PC-9 (cell line): ENCODE results near the gene VN1R5. TPM values are rescaled to one million over a fixed set of nuclear protein-coding genes. Genes with fewer than 3 reads are reported as not detected.

Source experiments
- BruUV-seq: library from RNA; stranded (reverse); fragments of 400-500 nt; replicated peaks from 2 replicates; lab custom pipeline; 2021; lab: Mats Ljungman, UMichigan
- CTCF ChIA-PET: fragments of 300-600 bp; sonication (Branson Sonifier 250); formaldehyde crosslinking; loops from one replicate; lab custom pipeline; 2022; ENCODE audit warnings: antibody characterized with exemption; lab: Charles Lee
- POLR2A ChIA-PET: fragments of 300-600 bp; sonication (Branson Sonifier 250); formaldehyde crosslinking; loops from one replicate; lab custom pipeline; 2022; ENCODE audit warnings: antibody characterized with exemption; ENCODE audit not compliant: unreplicated experiment; lab: Charles Lee
- DNase-seq, 2 experiments: peaks; one replicate each; pipeline versions ENCODE4 v3.0.0 to v3.0.0-alpha.2; 2015 to 2022; ENCODE audit warnings: mixed read lengths in 1 of 2
- H2AFZ ChIP-seq: fragments of 200-600 bp; sonication (generic); 2 replicates; pipeline ENCODE4 v1.8.1; 2017; ENCODE audit warnings: antibody characterized with exemption
- H3F3A ChIP-seq: fragments of 200-600 bp; sonication (generic); 2 replicates; pipeline ENCODE4 v1.8.1; 2017; ENCODE audit warnings: antibody characterized with exemption, mild to moderate bottlenecking, low read depth; ENCODE audit not compliant: insufficient read depth
- H3K27ac ChIP-seq: fragments of 200-600 bp; sonication (generic); 2 replicates; pipeline ENCODE4 v1.6.1; 2016; ENCODE audit warnings: mixed run types
- H3K27me3 ChIP-seq: fragments of 200-600 bp; sonication (generic); 2 replicates; pipeline ENCODE4 v1.6.1; 2016; ENCODE audit warnings: low read depth, mixed run types; ENCODE audit not compliant: insufficient read depth
- H3K36me3 ChIP-seq: fragments of 200-600 bp; sonication (generic); 2 replicates; pipeline ENCODE4 v1.6.1; 2016; ENCODE audit warnings: low read depth, mixed run types
- H3K4me1 ChIP-seq: fragments of 200-600 bp; sonication (generic); replicated peaks from 2 replicates; pipeline ENCODE4 v1.6.1; 2016; ENCODE audit warnings: mixed run types; ENCODE audit not compliant: insufficient read depth
- H3K4me2 ChIP-seq: fragments of 200-600 bp; sonication (generic); 2 replicates; pipeline ENCODE4 v1.6.1; 2017; ENCODE audit warnings: mixed run types
- H3K4me3 ChIP-seq: fragments of 200-600 bp; sonication (generic); 2 replicates; pipeline ENCODE4 v1.6.1; 2016; ENCODE audit warnings: mixed run types
- H3K79me2 ChIP-seq: fragments of 200-600 bp; sonication (generic); 2 replicates; pipeline ENCODE4 v1.6.1; 2017; ENCODE audit warnings: low read depth, mixed run types
- H3K9me2 ChIP-seq: fragments of 200-600 bp; sonication (generic); 2 replicates; pipeline ENCODE4 v1.8.1; 2017; ENCODE audit warnings: mild to moderate bottlenecking; ENCODE audit not compliant: insufficient read depth
- H3K9me3 ChIP-seq: fragments of 200-600 bp; sonication (generic); 2 replicates; pipeline ENCODE4 v1.8.1; 2016; ENCODE audit warnings: low read depth; ENCODE audit not compliant: insufficient read depth
- H4K20me1 ChIP-seq: fragments of 200-600 bp; sonication (generic); 2 replicates; pipeline ENCODE4 v1.8.1; 2017; ENCODE audit not compliant: insufficient read depth
- EZH2 ChIP-seq: fragments of 200-600 bp; sonication (generic); IDR thresholded peaks from 2 replicates; pipeline ENCODE4 v1.8.0; 2017; ENCODE audit warnings: antibody characterized with exemption, low read depth
- intact Hi-C: fragments of 100-400 bp; cut with micrococcal nuclease; formaldehyde crosslinking; loops from one replicate; pipeline ENCODE4 v1.10.0; 2022; ENCODE audit not compliant: unreplicated experiment
- total RNA-seq: library from RNA; stranded (reverse); gene quantifications from 2 replicates; pipeline ENCODE4 v1.2.3, GENCODE V29; 2021
- TF ChIP-seq, protein P1 (sequence below): fragments of 200-600 bp; sonication (generic); conservative IDR thresholded peaks from 2 replicates; pipeline ENCODE4 v1.6.1; 2017; ENCODE audit warnings: mixed run types, antibody characterized with exemption, mild to moderate bottlenecking, moderate library complexity

The VN1R5 gene
- total RNA-seq, 1 experiment from 2014 or later = not detected

DNA sequence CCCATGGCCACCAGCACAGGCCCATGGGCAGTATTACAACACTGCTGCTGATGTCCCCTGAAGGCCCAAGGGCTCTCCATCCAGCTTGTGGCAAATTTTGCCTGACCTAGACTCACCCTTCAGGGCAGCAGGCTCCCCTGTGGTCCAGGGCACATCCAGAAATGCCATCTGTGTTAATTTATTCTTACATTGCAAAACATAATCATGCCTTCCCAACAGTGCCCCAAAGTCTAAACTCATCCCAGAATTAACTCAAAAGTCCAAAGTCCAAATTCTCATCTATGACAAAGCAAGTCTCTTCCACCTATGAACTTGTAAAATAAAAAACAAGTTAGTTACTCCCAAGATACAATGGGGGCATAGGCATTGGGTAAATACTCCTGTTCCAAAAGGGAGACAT, 13.3 kb downstream of the VN1R5 start:
- Histone ChIP-seq H3K9me3 (no peaks in the 10 kb centered on the region), H3K4me1 (no peaks in the 10 kb centered on the region), H3K27me3 (no peaks in the 10 kb centered on the region), H3K27ac (no peak overlapping the region), H3K36me3 (no peaks in the 10 kb centered on the region), H3K9me2 (no peaks in the 10 kb centered on the region; the same call in 1 of the 2 replicates), H2AFZ (no peak overlapping the region), H3K4me3 (no peak overlapping the region), H3K79me2 (no peaks in the 10 kb centered on the region), H4K20me1 (no peaks in the 10 kb centered on the region), H3F3A (no peaks in the 10 kb centered on the region), H3K4me2 (no peak overlapping the region)
- ChIA-PET POLR2A (interaction anchor here (0.6 kb wide), 1 partner anchor 1984 kb away, joined by 4 read pairs; no protein-coding TSS in a partner anchor), CTCF (no interaction called here)
- TF ChIP-seq, protein P1, sequence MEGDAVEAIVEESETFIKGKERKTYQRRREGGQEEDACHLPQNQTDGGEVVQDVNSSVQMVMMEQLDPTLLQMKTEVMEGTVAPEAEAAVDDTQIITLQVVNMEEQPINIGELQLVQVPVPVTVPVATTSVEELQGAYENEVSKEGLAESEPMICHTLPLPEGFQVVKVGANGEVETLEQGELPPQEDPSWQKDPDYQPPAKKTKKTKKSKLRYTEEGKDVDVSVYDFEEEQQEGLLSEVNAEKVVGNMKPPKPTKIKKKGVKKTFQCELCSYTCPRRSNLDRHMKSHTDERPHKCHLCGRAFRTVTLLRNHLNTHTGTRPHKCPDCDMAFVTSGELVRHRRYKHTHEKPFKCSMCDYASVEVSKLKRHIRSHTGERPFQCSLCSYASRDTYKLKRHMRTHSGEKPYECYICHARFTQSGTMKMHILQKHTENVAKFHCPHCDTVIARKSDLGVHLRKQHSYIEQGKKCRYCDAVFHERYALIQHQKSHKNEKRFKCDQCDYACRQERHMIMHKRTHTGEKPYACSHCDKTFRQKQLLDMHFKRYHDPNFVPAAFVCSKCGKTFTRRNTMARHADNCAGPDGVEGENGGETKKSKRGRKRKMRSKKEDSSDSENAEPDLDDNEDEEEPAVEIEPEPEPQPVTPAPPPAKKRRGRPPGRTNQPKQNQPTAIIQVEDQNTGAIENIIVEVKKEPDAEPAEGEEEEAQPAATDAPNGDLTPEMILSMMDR = no peak
- no peak for TF ChIP-seq EZH2
- BruUV-seq = no TSS peak
- DNase-seq = no peak
- intact Hi-C loops = no loop called here

- no peaks in the 10 kb centered on the region for H3K9me3 ChIP-seq
- no peaks in the 10 kb centered on the region; the same call in 1 of the 2 replicates for H3K9me2 ChIP-seq
- no peak overlapping the region for H3K4me3 ChIP-seq
- POLR2A ChIA-PET = no interaction called here
- H4K20me1 ChIP-seq = no peaks in the 10 kb centered on the region
- CTCF ChIA-PET = no interaction called here
- no peak for TF ChIP-seq EZH2
- TF ChIP-seq, protein P1 = no peak
- H3K27ac ChIP-seq = no peak overlapping the region
- H3K36me3 ChIP-seq = no peaks in the 10 kb centered on the region
- H3K4me1 ChIP-seq = no peaks in the 10 kb centered on the region
- no peak overlapping the region for H3K4me2 ChIP-seq
- H3K79me2 ChIP-seq = no peaks in the 10 kb centered on the region
- H3K27me3 ChIP-seq = no peaks in the 10 kb centered on the region
- no peak for DNase-seq
- no peak overlapping the region for H2AFZ ChIP-seq
- no TSS peak for BruUV-seq
- no peaks in the 10 kb centered on the region for H3F3A ChIP-seq
- intact Hi-C loops = no loop called here
Measured at GRCh38 chr1:247270003-247270402, 14.1 kb downstream of the VN1R5 start.

DNA sequence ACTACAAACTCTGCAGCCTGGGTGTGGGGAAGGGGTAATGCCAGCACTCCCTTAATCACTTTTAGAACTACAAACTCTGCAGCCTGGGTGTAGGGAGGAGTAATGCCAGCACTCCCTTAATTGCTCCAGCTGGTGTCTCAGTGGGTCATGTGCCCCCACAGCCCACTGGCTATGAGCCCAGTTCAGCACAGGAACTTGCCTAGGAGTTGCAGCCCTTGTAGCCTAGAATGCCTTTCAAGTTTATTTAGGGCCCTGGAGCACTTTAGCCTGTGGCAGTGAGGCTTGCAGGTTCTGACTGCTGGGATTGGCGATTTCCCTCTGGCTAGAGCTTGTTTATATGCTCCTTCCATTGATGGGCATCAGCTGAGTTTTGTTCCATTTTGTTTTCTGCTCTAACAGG, 17.1 kb downstream of the VN1R5 start:
- no peaks in the 10 kb centered on the region for H3F3A ChIP-seq
- H3K27ac ChIP-seq = no peak overlapping the region
- no peaks in the 10 kb centered on the region for H3K9me3 ChIP-seq
- no peaks in the 10 kb centered on the region for H3K36me3 ChIP-seq
- ChIA-PET CTCF (no interaction called here), POLR2A (no interaction called here)
- no peak overlapping the region for H3K4me2 ChIP-seq
- BruUV-seq = no TSS peak
- no peaks in the 10 kb centered on the region for H3K79me2 ChIP-seq
- no peaks in the 10 kb centered on the region; the same call in 1 of the 2 replicates for H3K9me2 ChIP-seq
- intact Hi-C loops = no loop called here
- H2AFZ ChIP-seq = no peak overlapping the region
- no peak overlapping the region for H3K4me3 ChIP-seq
- H3K4me1 ChIP-seq = no peaks in the 10 kb centered on the region
- H4K20me1 ChIP-seq = no peaks in the 10 kb centered on the region
- TF ChIP-seq, protein P1 = no peak
- no peak for TF ChIP-seq EZH2
- DNase-seq = no peak
- no peaks in the 10 kb centered on the region for H3K27me3 ChIP-seq
